Tibial nerve (tissue), 3 donors: ENCODE measurements around the gene PARP4.

Experiments
- EP300 ChIP-seq, 2 donors: sonication (generic); formaldehyde crosslinking; IDR thresholded peaks; one replicate each; pipeline ENCODE4 v1.6.1; 2017; ENCODE audit warnings: antibody characterized with exemption in 2 of 2, mild to moderate bottlenecking in 1 of 2
- POLR2A ChIP-seq, 2 donors: fragments of 450-650 bp; IDR thresholded peaks; one replicate each; pipeline ENCODE4 v1.6.1; 2017; ENCODE audit warnings: antibody characterized with exemption in 2 of 2, mild to moderate bottlenecking in 2 of 2, moderate library complexity in 2 of 2

DNA sequence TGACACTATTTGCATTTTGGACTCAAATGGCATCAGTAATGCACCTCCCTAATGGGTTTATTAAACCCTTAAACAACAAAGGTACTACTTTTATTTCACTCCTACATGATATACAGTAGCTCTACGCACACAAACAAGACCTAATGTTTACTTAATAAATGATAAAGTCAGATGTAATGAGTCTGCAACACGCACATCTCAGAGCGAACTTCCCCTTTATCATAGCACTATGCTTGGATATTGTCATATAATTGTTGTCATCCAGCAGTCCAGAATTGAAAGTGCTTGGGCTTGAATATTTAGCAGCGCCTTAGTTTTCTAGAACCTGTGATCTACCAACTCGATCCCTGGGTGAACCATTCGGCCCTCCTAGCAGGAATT is 772 bp downstream of the PARP4 start:
- no peak for TF ChIP-seq POLR2A (IDR thresholded peaks at IDR 0.05)
- TF ChIP-seq EP300 (IDR thresholded peaks at IDR 0.05), result no peak
